ENCODE measurements around the gene HLA-DQB1.

Gene HLA-DQB1

DNA sequence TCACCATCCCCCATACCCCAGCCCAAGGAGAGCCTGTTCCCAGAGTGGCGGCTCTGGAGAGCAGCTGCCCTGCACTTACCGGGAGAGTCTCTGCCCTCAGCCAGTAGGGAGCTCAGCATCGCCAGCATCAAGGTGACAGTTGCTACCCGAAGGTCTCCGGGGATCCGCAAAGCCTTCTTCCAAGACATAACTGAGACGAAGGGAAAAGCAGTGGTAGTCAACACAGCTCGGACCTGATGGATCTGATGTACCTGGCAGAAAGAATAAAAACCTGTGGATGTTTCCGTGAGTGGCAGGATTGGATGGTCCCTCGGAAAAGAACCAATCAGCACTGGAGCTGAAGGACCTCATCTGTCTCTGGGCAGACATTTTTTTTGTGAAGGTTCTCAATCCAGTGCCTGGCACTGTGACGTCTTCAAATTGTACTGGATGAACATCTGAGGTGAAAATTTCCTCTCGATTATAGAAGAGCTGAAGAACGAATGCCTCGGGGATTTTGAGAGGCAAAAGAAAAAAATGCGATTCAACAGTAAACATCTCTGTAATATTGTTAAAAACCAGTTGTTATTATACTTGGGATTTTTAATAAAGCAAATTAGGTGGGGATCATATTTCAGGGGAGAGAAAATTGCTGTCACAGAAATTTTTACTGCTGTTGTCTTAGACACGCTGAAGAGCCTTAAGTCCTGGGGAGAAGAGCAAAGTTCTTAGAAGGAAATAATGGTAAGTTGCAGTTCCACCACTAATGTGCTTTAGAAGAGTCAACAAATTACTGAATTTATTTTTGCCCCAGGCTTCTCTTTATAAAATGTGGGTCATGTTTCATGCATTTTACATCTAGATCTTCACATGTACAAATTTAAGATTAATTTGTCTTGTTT, at the start of gene HLA-DQB1:
Gene HLA-DQB1, minus strand, starts transcription at position 238 of the 881 bp plus-strand sequence. Its CDS starts 50 bp downstream, at position 188.
- TF ChIP-seq CTCF (IDR thresholded peaks at IDR 0.05): no peak

GRCh38 chr6:32713241-32713640, 46.8 kb upstream of the HLA-DQB1 start:
- TF ChIP-seq CTCF (IDR thresholded peaks at IDR 0.05): no peak

GRCh38 chr6:32709625-32710024, 43.2 kb upstream of the HLA-DQB1 start:
- no peak for TF ChIP-seq CTCF (IDR thresholded peaks at IDR 0.05)

GRCh38 chr6:32703347-32703746, 36.9 kb upstream of the HLA-DQB1 start:
- no peak for TF ChIP-seq CTCF (IDR thresholded peaks at IDR 0.05)

DNA sequence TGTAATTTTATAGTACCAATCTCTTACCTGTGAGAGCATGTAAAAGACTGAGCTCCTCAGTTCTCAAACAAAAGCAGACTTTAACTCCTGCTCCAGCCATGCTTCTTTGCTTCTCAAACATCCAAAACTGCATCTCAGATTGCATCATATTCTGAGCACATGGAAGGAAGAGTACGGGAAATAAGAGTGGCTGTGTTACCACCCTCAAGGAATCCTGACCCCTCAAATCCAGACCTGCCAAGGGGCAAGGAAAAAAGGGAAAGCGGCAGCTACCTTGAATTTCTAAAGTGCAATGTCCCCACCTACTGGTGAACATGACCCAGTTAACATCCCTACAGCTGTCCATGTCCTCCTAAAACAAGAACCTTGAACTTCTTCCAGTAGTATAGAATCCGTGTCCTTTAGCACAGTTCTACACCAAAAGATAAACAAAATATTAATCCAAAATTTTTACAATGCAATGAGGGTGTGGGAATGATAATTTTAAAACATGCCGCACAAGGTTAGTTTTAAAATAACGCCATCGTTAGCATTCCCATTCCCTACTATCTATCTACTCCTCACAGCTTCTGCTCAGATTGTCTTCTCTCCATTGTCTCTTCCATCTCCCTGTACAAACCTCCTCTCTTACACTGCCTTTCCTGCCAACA, 34.1 kb upstream of the HLA-DQB1 start:
- TF ChIP-seq CTCF (IDR thresholded peaks at IDR 0.05): peak; percentile 60

GRCh38 chr6:32697031-32697430, 30.6 kb upstream of the HLA-DQB1 start:
- TF ChIP-seq CTCF (IDR thresholded peaks at IDR 0.05): no peak

DNA sequence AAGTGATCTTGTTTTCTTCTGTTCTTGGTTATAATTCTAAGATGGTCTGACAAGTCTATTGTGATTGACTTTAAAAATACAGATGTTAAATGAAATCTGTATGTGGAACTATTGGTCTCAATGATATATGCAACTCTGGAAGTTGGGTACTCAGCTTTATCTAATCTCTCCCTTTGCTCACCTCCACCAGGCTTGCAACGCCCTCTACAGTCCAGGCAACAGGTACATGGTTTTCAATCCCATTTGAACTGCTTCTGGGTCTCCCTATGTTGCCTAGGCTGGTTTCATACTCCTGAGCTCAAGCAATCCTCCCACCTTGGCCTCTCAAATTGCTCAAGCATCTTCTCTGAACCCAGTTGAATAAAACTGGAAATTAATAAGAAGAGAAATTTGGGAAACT, 25.6 kb upstream of the HLA-DQB1 start:
- TF ChIP-seq CTCF (IDR thresholded peaks at IDR 0.05): peak; percentile 56; the same call in 1 of the 2 replicates

Measured in LNCAP (cell line).